Natural killer cell (primary cell): ENCODE results near the gene DDAH1. TPM values are rescaled to one million over a fixed set of nuclear protein-coding genes. Genes with fewer than 3 reads are reported as not detected.

Source experiments
- ATAC-seq, 3 donors: fragments of 150-1000 bp in 2 of 3; fragments of 200-7000 bp in 1 of 3; cut with Tn5 transposase; 1 replicate in 1 of 3; 2 replicates in 2 of 3; pipeline ENCODE4 v1.10.0; 2021; ENCODE audit warnings: mild to moderate bottlenecking in 2 of 3, moderate library complexity in 2 of 3
- DNase-seq, 2 donors: peaks; one replicate each; pipeline versions ENCODE4 v3.0.0 to v3.0.0-alpha.2; 2013 to 2021; ENCODE audit warnings: mixed read lengths in 1 of 2
- H3K27ac ChIP-seq: one replicate; pipeline ENCODE4 v1.5.1; 2013; ENCODE audit warnings: mild to moderate bottlenecking, low read length
- H3K27me3 ChIP-seq: one replicate; pipeline ENCODE4 v1.6.1; 2013; ENCODE audit warnings: low read length; ENCODE audit not compliant: control insufficient read depth, insufficient read depth
- H3K36me3 ChIP-seq: one replicate; pipeline ENCODE4 v1.6.1; 2013; ENCODE audit warnings: low read length; ENCODE audit not compliant: control insufficient read depth, insufficient read depth
- H3K4me1 ChIP-seq: one replicate; pipeline ENCODE4 v1.6.1; 2013; ENCODE audit warnings: low read length; ENCODE audit not compliant: control insufficient read depth, insufficient read depth
- H3K4me3 ChIP-seq: one replicate; pipeline ENCODE4 v1.5.1; 2013; ENCODE audit warnings: low read length
- H3K9me3 ChIP-seq: one replicate; pipeline ENCODE4 v1.6.1; 2013; ENCODE audit warnings: low read length; ENCODE audit not compliant: control insufficient read depth, insufficient read depth
- H3K27ac Mint-ChIP-seq, 2 donors: one replicate each; pipeline ENCODE4 v1.8.0; 2022; ENCODE audit warnings: mild to moderate bottlenecking in 2 of 2, mixed read lengths in 2 of 2, moderate library complexity in 1 of 2
- H3K27me3 Mint-ChIP-seq, 2 donors: one replicate each; pipeline ENCODE4 v1.8.0; 2022; ENCODE audit warnings: low read depth in 2 of 2, mixed read lengths in 2 of 2
- H3K36me3 Mint-ChIP-seq: one replicate; pipeline ENCODE4 v1.8.0; 2022; ENCODE audit warnings: mixed read lengths
- H3K4me1 Mint-ChIP-seq, 2 donors: one replicate each; pipeline ENCODE4 v1.8.0; 2022; ENCODE audit warnings: mixed read lengths in 2 of 2
- H3K4me3 Mint-ChIP-seq: one replicate; pipeline ENCODE4 v1.8.0; 2022; ENCODE audit warnings: mild to moderate bottlenecking, moderate library complexity, mixed read lengths
- H3K9me3 Mint-ChIP-seq, 2 donors: one replicate each; pipeline ENCODE4 v1.8.0; 2022; ENCODE audit warnings: mixed read lengths in 2 of 2
- CTCF ChIP-seq: fragments of 200-600 bp; IDR thresholded peaks from one replicate; pipeline ENCODE4 v1.8.0; 2022; ENCODE audit warnings: antibody characterized with exemption
- WGBS: methylation state at CpG from one replicate; pipeline ENCODE4 v1.1.7; 2013; ENCODE audit warnings: missing lambda C conversion rate; ENCODE audit not compliant: insufficient coverage; 5-methylcytosine and 5-hydroxymethylcytosine counted together
- intact Hi-C: fragments of 100-400 bp; cut with micrococcal nuclease; formaldehyde crosslinking; loops from one replicate; pipeline ENCODE4 v1.14.2; 2022
- total RNA-seq, 4 donors: library from RNA; stranded (reverse); fragments of 120-200 nt in 1 of 4; gene quantifications; one replicate each; pipeline versions ENCODE4 v1.2.3 to v1.2.4, GENCODE V29; 2013 to 2022

DDAH1 gene
- total RNA-seq, 3 donors from 2014 or later (not counting 1 experiment from before 2014, with no cell fraction given): 0.07 to 0.20 TPM; not detected in 1

GRCh38 chr1:85449356-85449755 lies 15.6 kb downstream of the DDAH1 start:
- no peak for ATAC-seq
- no peaks in the 10 kb centered on the region for H3K36me3 ChIP-seq
- Mint-ChIP-seq H3K4me1 (no peaks in the 10 kb centered on the region), H3K9me3 (peaks cover 0 to 3% of the 10 kb centered on the region in 2 donors), H3K36me3 (no peaks in the 10 kb centered on the region), H3K4me3 (no peak overlapping the region), H3K27ac (no peak overlapping the region), H3K27me3 (peaks cover 5 to 9% of the 10 kb centered on the region in 2 donors)
- no peak overlapping the region for H3K27ac ChIP-seq
- 56% methylated on average over 3 of the region's 3 CpGs for WGBS
- no peak for DNase-seq
- H3K4me1 ChIP-seq: no peaks in the 10 kb centered on the region
- H3K9me3 ChIP-seq: no peaks in the 10 kb centered on the region
- intact Hi-C loops: no loop called here
- no peak overlapping the region for H3K4me3 ChIP-seq
- no peak for TF ChIP-seq CTCF
- H3K27me3 ChIP-seq: no peaks in the 10 kb centered on the region

DNA sequence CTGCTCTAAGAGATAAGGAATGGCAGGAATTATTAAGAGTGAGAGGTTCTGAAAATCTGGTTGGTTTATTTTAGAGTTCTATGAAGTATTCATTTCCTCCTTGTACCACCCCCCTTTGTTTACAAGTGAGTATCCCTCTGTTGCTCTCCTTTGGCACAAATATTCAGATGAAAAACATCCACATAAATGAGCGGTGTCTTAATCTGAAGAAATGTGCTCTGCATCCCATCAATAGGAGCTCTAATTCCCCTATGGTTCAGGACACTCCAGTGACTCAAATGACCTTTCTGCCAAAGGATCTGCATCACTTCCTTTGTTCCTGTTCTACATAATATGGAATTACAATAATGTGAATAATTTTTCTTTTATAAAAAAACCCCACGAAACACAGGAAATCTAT lies 16.6 kb downstream of the DDAH1 start:
- Mint-ChIP-seq H3K27ac (no peak overlapping the region), H3K4me1 (no peaks in the 10 kb centered on the region), H3K9me3 (peaks cover 0 to 3% of the 10 kb centered on the region in 2 donors), H3K27me3 (peaks cover 2 to 9% of the 10 kb centered on the region in 2 donors), H3K36me3 (no peaks in the 10 kb centered on the region), H3K4me3 (no peak overlapping the region)
- 87% methylated on average over 2 of the region's 2 CpGs for WGBS
- no peaks in the 10 kb centered on the region for H3K9me3 ChIP-seq
- TF ChIP-seq CTCF: no peak
- intact Hi-C loops: no loop called here
- H3K4me3 ChIP-seq: no peak overlapping the region
- no peak overlapping the region for H3K27ac ChIP-seq
- DNase-seq: no peak
- no peaks in the 10 kb centered on the region for H3K4me1 ChIP-seq
- H3K27me3 ChIP-seq: no peaks in the 10 kb centered on the region
- H3K36me3 ChIP-seq: no peaks in the 10 kb centered on the region
- no peak for ATAC-seq

DNA sequence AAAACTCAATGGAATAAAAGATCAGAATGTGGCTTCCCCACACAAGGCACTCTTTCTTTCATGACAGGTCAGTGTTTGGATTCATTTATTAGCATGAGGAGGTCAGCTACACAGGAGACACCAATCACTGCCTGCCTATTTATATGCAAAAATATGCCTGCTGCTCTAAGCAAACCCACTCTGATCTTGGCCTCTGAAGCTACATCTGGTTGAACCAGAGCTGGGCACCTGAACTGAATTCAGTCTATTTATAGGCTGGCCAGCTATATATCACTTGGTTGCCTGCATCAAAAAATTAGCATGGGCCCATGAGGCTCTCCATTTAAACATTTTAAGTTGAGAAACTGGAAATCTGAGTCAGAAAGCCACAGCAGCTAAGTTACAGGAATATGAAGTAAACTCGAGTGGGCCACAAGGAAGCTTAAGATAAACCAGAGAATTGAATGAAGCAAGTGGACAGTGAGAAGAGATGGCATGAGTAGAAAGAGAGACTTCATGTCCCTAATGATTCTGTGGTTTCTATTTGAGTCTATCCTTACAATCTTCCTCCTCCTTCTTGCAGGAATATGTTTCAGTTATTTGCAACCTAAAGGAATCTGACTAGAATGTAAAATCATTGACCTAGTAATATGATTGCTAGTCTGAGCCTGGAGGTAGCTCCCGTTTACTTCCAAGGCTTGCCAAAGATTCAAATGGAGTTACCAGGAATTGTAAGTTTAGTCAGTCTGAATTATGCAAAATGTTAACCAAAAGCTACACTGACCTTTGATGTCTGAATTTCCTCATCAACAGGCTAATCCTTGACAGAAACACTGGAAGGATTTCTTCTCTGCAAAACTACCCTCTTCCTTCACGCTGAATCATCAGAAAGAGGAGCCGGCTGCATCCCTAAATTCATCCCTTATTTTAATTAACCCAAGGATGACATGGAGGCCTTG lies 17.7 kb downstream of the DDAH1 start:
- Mint-ChIP-seq H3K36me3 (no peaks in the 10 kb centered on the region), H3K9me3 (peaks cover 0 to 3% of the 10 kb centered on the region in 2 donors), H3K27ac (no peak overlapping the region), H3K4me1 (no peaks in the 10 kb centered on the region), H3K27me3 (peaks cover 2 to 9% of the 10 kb centered on the region in 2 donors), H3K4me3 (no peak overlapping the region)
- Histone ChIP-seq H3K4me3 (no peak overlapping the region), H3K4me1 (no peaks in the 10 kb centered on the region), H3K9me3 (no peaks in the 10 kb centered on the region), H3K36me3 (no peaks in the 10 kb centered on the region), H3K27ac (no peak overlapping the region), H3K27me3 (no peaks in the 10 kb centered on the region)
- no peak for ATAC-seq
- no peak for DNase-seq
- 92% methylated on average over 4 of the region's 4 CpGs for WGBS
- no peak for TF ChIP-seq CTCF
- intact Hi-C loops: no loop called here
